Astrocyte (in vitro differentiated cells and primary cell): ENCODE data around the gene INSYN2A. TPM values are rescaled to one million over a fixed set of nuclear protein-coding genes. Genes with fewer than 3 reads are reported as not detected.
A peak's percentile ranks its signal among the peaks of the same experiment; 100 is the strongest.

Experiments
- DNase-seq: peaks from one replicate; pipeline ENCODE4 v3.0.0-alpha.2; 2010; ENCODE audit warnings: low read depth
- FAIRE-seq: peaks from 2 replicates; lab custom pipeline; 2011; peaks lifted over from hg19 to GRCh38; lab: Jason Lieb, UNC
- H2AFZ ChIP-seq: 2 replicates; pipeline ENCODE4 v1.6.0; 2012; ENCODE audit warnings: low read depth, low read length, inconsistent platforms
- H3K27ac ChIP-seq: 2 replicates; pipeline ENCODE4 v1.5.1; 2011; ENCODE audit warnings: low read depth, low read length, inconsistent platforms
- H3K27me3 ChIP-seq: 2 replicates; pipeline ENCODE4 v1.6.0; 2011; ENCODE audit warnings: low read length, inconsistent platforms; ENCODE audit not compliant: insufficient read depth
- H3K36me3 ChIP-seq: 2 replicates; pipeline ENCODE4 v1.5.1; 2011; ENCODE audit warnings: low read length, inconsistent platforms; ENCODE audit not compliant: insufficient read depth
- H3K4me1 ChIP-seq: 2 replicates; pipeline ENCODE4 v1.5.1; 2011; ENCODE audit warnings: low read length, inconsistent platforms; ENCODE audit not compliant: insufficient read depth
- H3K4me2 ChIP-seq: 2 replicates; pipeline ENCODE4 v1.6.0; 2012; ENCODE audit warnings: low read length, inconsistent platforms
- H3K4me3 ChIP-seq: 2 replicates; pipeline ENCODE4 v1.5.1; 2011; ENCODE audit warnings: low read depth, mild to moderate bottlenecking, low read length, inconsistent platforms; ENCODE audit not compliant: insufficient read depth
- H3K79me2 ChIP-seq: 2 replicates; pipeline ENCODE4 v1.6.0; 2012; ENCODE audit warnings: mild to moderate bottlenecking, low read length, inconsistent platforms; ENCODE audit not compliant: insufficient read depth
- H3K9ac ChIP-seq: 2 replicates; pipeline ENCODE4 v1.6.0; 2012; ENCODE audit warnings: mild to moderate bottlenecking, low read length, inconsistent platforms
- H3K9me3 ChIP-seq: 2 replicates; pipeline ENCODE4 v1.5.1; 2012; ENCODE audit warnings: low read depth, mild to moderate bottlenecking, low read length, inconsistent platforms; ENCODE audit not compliant: insufficient read depth
- H4K20me1 ChIP-seq: 2 replicates; pipeline ENCODE4 v1.6.0; 2012; ENCODE audit warnings: low read length, inconsistent platforms; ENCODE audit not compliant: insufficient read depth
- H3K27ac Mint-ChIP-seq: one replicate; pipeline ENCODE4 v1.8.0; 2021; ENCODE audit warnings: mild to moderate bottlenecking, mixed read lengths; ENCODE audit not compliant: unreplicated experiment
- H3K27me3 Mint-ChIP-seq: one replicate; pipeline ENCODE4 v1.8.0; 2021; ENCODE audit warnings: low read depth, mixed read lengths; ENCODE audit not compliant: unreplicated experiment
- H3K36me3 Mint-ChIP-seq: one replicate; pipeline ENCODE4 v1.8.0; 2021; ENCODE audit warnings: low read depth, mixed read lengths; ENCODE audit not compliant: unreplicated experiment
- H3K4me1 Mint-ChIP-seq: one replicate; pipeline ENCODE4 v1.8.0; 2021; ENCODE audit warnings: low read depth, mixed read lengths; ENCODE audit not compliant: unreplicated experiment
- H3K4me3 Mint-ChIP-seq: one replicate; pipeline ENCODE4 v1.8.0; 2021; ENCODE audit warnings: mild to moderate bottlenecking, moderate library complexity, mixed read lengths; ENCODE audit not compliant: unreplicated experiment
- H3K9me3 Mint-ChIP-seq: one replicate; pipeline ENCODE4 v1.8.0; 2021; ENCODE audit warnings: mild to moderate bottlenecking, mixed read lengths; ENCODE audit not compliant: unreplicated experiment
- EZH2 ChIP-seq: IDR thresholded peaks from 2 replicates; pipeline ENCODE4 v1.6.1; 2012; ENCODE audit warnings: mild to moderate bottlenecking, low read length, inconsistent platforms; ENCODE audit not compliant: insufficient read depth
- total RNA-seq: library from RNA; stranded (reverse); gene quantifications from 2 replicates; pipeline ENCODE4 v1.2.1, GENCODE V29; 2021
- TF ChIP-seq, protein P1 (sequence below): IDR thresholded peaks from 2 replicates; pipeline ENCODE4 v1.5.1; 2011; ENCODE audit warnings: low read depth, mild to moderate bottlenecking, inconsistent platforms, low read length, moderate library complexity; ENCODE audit not compliant: insufficient read depth

The INSYN2A gene
- total RNA-seq, 1 donor from 2014 or later = 0.41 TPM

DNA sequence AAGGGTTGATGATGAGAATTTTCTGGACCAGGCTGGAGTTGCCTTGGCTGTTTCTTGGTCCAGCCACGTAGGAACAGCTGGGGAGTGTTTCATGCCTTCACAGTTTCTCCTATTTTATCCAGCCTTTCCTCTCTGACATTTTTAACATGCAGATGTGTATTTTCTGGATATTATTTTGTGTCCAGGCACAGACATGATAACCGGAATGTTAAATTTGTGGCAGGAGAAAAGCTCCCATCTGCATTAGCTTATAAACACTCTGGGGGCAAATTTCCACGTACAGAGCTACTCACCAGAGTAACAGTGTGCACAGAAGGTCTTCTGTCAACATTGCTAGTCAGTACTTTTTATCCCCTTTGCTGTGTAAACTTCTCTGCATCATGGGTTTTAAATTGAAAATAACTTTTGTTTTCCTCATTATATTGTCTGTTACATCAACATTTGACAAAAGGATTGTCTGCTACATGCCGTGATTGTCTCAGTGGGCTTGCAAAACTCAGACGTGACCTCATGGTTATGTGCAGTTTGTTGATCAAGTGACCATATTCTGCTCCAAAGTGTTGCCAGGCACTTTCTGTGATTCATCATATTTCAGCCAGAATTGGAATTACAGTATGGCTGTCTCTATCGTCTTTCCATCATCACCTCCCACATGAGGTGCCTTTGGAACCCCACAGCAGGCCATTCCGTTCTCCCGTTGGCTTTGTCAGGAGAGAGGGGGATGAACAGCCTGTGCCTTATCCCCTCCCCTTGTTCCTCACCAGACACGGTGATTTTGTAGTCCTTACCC, 41.4 kb downstream of the INSYN2A start:
- Histone ChIP-seq H3K79me2 (no peaks in the 10 kb centered on the region), H3K9ac (no peak overlapping the region), H3K4me3 (no peak overlapping the region), H2AFZ (no peak overlapping the region), H4K20me1 (peaks cover 50% of the 10 kb centered on the region), H3K27ac (no peak overlapping the region), H3K36me3 (no peaks in the 10 kb centered on the region), H3K4me1 (peaks cover 27% of the 10 kb centered on the region), H3K4me2 (no peak overlapping the region), H3K27me3 (no peaks in the 10 kb centered on the region), H3K9me3 (no peaks in the 10 kb centered on the region)
- H3K9me3 Mint-ChIP-seq = no peaks in the 10 kb centered on the region
- H3K27me3 Mint-ChIP-seq = no peaks in the 10 kb centered on the region
- H3K36me3 Mint-ChIP-seq = peaks cover 3% of the 10 kb centered on the region
- FAIRE-seq = no peak
- no peak overlapping the region for H3K4me3 Mint-ChIP-seq
- no peak for TF ChIP-seq EZH2
- TF ChIP-seq, protein P1, sequence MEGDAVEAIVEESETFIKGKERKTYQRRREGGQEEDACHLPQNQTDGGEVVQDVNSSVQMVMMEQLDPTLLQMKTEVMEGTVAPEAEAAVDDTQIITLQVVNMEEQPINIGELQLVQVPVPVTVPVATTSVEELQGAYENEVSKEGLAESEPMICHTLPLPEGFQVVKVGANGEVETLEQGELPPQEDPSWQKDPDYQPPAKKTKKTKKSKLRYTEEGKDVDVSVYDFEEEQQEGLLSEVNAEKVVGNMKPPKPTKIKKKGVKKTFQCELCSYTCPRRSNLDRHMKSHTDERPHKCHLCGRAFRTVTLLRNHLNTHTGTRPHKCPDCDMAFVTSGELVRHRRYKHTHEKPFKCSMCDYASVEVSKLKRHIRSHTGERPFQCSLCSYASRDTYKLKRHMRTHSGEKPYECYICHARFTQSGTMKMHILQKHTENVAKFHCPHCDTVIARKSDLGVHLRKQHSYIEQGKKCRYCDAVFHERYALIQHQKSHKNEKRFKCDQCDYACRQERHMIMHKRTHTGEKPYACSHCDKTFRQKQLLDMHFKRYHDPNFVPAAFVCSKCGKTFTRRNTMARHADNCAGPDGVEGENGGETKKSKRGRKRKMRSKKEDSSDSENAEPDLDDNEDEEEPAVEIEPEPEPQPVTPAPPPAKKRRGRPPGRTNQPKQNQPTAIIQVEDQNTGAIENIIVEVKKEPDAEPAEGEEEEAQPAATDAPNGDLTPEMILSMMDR = no peak
- peaks cover 56% of the 10 kb centered on the region for H3K4me1 Mint-ChIP-seq
- H3K27ac Mint-ChIP-seq = peak overlapping the region; percentile 92
- no peak for DNase-seq

DNA sequence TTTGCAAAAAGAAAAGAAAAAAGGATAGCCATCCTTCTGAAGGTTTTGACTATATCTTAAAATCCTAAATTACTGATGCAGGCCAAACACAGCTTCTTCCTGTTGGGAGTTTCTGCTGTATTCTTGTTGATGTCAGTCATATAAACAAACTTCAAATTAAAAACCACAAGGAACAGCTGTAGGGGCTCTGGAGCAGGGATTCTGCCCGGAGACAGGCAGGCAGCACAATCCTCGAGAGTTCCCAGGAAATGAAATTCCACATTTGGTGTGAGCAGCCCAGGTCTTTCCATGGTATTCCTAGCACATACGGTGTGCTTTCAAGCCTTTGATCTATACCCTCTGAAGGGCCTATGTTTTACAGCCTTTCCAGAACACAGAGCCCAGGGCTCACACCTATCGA, 43.2 kb downstream of the INSYN2A start:
- Histone ChIP-seq H3K27me3 (no peaks in the 10 kb centered on the region), H3K79me2 (no peaks in the 10 kb centered on the region), H3K36me3 (no peaks in the 10 kb centered on the region), H3K9ac (no peak overlapping the region), H3K4me3 (no peak overlapping the region), H2AFZ (no peak overlapping the region), H3K27ac (no peak overlapping the region), H3K9me3 (no peaks in the 10 kb centered on the region), H4K20me1 (peaks cover 35% of the 10 kb centered on the region), H3K4me2 (no peak overlapping the region), H3K4me1 (peaks cover 44% of the 10 kb centered on the region)
- peak; percentile 29 for DNase-seq
- TF ChIP-seq, protein P1 = no peak
- TF ChIP-seq EZH2 = no peak
- Mint-ChIP-seq H3K4me1 (peaks cover 70% of the 10 kb centered on the region), H3K27me3 (no peaks in the 10 kb centered on the region), H3K27ac (no peak overlapping the region), H3K9me3 (no peaks in the 10 kb centered on the region), H3K4me3 (no peak overlapping the region), H3K36me3 (peaks cover 3% of the 10 kb centered on the region)
- FAIRE-seq = no peak
